Bronchial epithelial cell (primary cell): ENCODE data around the gene SORCS2. TPM values are rescaled to one million over a fixed set of nuclear protein-coding genes. Genes with fewer than 3 reads are reported as not detected.

Experiments
- DNase-seq: peaks from one replicate; pipeline ENCODE4 v3.0.0-alpha.2; 2010; ENCODE audit warnings: low read depth
- FAIRE-seq: peaks from 2 replicates; lab custom pipeline; 2011; peaks lifted over from hg19 to GRCh38; lab: Jason Lieb, UNC
- H3K27me3 ChIP-seq: 2 replicates; pipeline ENCODE4 v1.5.1; 2011; ENCODE audit warnings: low read length; ENCODE audit not compliant: control insufficient read depth, insufficient read depth
- H3K36me3 ChIP-seq: 2 replicates; pipeline ENCODE4 v1.5.1; 2011; ENCODE audit warnings: low read length; ENCODE audit not compliant: control insufficient read depth, insufficient read depth
- H3K4me3 ChIP-seq: 2 replicates; pipeline ENCODE4 v1.5.1; 2011; ENCODE audit warnings: mild to moderate bottlenecking, low read depth, low read length, control low read depth
- total RNA-seq: library from RNA; depleted of rRNA; stranded (reverse); fragments of >200 nt; gene quantifications from 2 replicates; pipeline ENCODE4 v1.2.1, GENCODE V29; 2014
- TF ChIP-seq, protein P1 (sequence below): IDR thresholded peaks from 2 replicates; pipeline ENCODE4 v1.5.1; 2011; ENCODE audit warnings: mild to moderate bottlenecking, moderate library complexity, low read length, control low read depth, inconsistent platforms; ENCODE audit not compliant: insufficient read depth, severe bottlenecking

Gene SORCS2
- total RNA-seq, 1 donor from 2014 or later: under 0.01 TPM

- FAIRE-seq (no peak), DNase-seq (no peak)
- H3K36me3 ChIP-seq: no peaks in the 10 kb centered on the region
- H3K27me3 ChIP-seq: no peaks in the 10 kb centered on the region
- TF ChIP-seq, protein P1, sequence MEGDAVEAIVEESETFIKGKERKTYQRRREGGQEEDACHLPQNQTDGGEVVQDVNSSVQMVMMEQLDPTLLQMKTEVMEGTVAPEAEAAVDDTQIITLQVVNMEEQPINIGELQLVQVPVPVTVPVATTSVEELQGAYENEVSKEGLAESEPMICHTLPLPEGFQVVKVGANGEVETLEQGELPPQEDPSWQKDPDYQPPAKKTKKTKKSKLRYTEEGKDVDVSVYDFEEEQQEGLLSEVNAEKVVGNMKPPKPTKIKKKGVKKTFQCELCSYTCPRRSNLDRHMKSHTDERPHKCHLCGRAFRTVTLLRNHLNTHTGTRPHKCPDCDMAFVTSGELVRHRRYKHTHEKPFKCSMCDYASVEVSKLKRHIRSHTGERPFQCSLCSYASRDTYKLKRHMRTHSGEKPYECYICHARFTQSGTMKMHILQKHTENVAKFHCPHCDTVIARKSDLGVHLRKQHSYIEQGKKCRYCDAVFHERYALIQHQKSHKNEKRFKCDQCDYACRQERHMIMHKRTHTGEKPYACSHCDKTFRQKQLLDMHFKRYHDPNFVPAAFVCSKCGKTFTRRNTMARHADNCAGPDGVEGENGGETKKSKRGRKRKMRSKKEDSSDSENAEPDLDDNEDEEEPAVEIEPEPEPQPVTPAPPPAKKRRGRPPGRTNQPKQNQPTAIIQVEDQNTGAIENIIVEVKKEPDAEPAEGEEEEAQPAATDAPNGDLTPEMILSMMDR: no peak
- H3K4me3 ChIP-seq: no peak overlapping the region
Measured at GRCh38 chr4:7582313-7583097, 390.2 kb downstream of the SORCS2 start.

- H3K27me3 ChIP-seq: no peaks in the 10 kb centered on the region
- H3K4me3 ChIP-seq: no peak overlapping the region
- H3K36me3 ChIP-seq: no peaks in the 10 kb centered on the region
- DNase-seq (no peak), FAIRE-seq (no peak)
- TF ChIP-seq, protein P1: no peak
Measured at GRCh38 chr4:7584098-7584497, 391.8 kb downstream of the SORCS2 start.

GRCh38 chr4:7584606-7585159 is 392.3 kb downstream of the SORCS2 start:
- Histone ChIP-seq H3K36me3 (no peaks in the 10 kb centered on the region), H3K27me3 (no peaks in the 10 kb centered on the region), H3K4me3 (no peak overlapping the region)
- TF ChIP-seq, protein P1: no peak
- DNase-seq: no peak
- FAIRE-seq: no peak

DNA sequence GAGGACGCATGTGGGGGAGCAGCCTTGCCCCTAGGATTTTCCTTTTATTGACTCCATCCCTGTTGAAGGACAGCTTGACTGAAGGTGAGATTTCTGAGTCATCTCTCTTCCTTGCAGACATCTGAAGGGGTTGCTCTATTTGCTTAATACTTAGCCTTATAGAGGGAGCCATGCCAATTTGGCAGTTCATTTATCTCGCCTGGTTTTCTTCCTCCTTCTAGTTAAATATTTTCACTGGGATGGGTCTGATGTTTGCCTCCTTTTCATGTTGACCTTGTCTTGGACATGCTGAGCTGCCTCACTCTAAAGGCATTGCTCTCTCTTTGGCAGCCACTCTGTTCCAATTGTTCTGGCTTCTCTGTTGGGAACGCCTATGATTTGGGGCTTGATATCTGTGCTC is 393.4 kb downstream of the SORCS2 start:
- TF ChIP-seq, protein P1: no peak
- DNase-seq (no peak), FAIRE-seq (no peak)
- Histone ChIP-seq H3K27me3 (no peaks in the 10 kb centered on the region), H3K4me3 (no peak overlapping the region), H3K36me3 (no peaks in the 10 kb centered on the region)

DNA sequence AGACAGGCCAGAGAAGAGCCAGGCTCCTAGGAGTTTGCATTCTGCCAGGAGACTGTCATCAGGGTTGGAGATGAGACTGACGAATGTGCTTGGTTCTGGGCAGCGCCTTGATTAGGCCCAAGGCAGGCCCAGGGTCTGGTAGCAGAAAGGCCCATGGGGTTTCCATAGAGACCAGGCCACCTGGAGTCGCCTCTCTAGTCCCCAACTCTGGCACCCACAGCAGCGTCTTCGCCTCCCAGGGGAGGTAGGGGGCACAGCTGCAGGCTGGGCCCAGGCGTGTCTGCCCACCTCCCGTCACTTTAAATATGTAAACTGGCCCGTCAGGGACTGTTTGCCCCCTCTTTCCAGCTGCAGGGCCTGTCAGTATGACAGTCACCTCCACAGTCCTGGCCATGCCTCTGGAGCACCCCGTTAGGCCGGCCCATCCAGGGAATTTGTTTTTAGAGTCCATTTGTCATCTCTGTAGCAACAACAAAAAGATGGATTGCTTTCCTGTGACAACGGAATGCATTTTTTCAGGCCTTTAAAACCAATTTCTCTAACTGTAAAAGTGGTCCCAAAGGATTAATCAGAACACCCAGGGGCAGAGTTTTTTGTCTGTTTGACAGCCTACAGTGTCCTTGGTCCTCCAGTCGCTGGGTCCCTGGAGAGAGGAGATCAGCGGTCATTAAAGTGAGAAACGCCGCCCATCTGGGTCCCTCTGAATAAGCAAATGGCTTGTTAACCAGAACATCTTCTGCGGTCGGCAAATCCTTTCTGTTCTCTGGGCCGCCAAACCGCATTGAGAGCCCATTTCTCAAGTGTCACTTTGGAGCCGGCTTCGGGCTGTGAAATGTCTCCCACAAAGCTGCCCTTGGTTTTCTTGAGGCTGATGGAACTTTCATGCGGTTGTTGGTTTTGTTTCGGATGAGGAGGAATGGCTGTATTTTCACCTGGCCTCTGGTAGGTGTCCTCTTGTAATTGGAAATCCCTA is 395.4 kb downstream of the SORCS2 start:
- H3K4me3 ChIP-seq: no peak overlapping the region
- TF ChIP-seq, protein P1: no peak
- FAIRE-seq (no peak), DNase-seq (no peak)
- H3K27me3 ChIP-seq: no peaks in the 10 kb centered on the region
- no peaks in the 10 kb centered on the region for H3K36me3 ChIP-seq
